IMR-90 (cell line): ENCODE data around the gene IRF6. TPM values are rescaled to one million over a fixed set of nuclear protein-coding genes. Genes with fewer than 3 reads are reported as not detected.

Experiments
- ATAC-seq: fragments of 200-7000 bp; cut with Tn5 transposase; 2 replicates; pipeline ENCODE4 v1.9.1; 2020; ENCODE audit warnings: low read depth, mild to moderate bottlenecking, moderate library complexity
- BruUV-seq: library from RNA; stranded (reverse); fragments of 400-500 nt; replicated peaks from 2 replicates; lab custom pipeline; 2021; lab: Mats Ljungman, UMichigan
- CTCF ChIA-PET: fragments of 300-600 bp; formaldehyde crosslinking; extraction: SDS; loops from one replicate; lab custom pipeline; 2021; ENCODE audit warnings: antibody characterized with exemption; lab: Yijun Ruan, JAX
- POLR2A ChIA-PET: fragments of 300-600 bp; sonication (Branson Sonifier 250); formaldehyde crosslinking; loops from one replicate; lab custom pipeline; 2022; ENCODE audit warnings: antibody characterized with exemption; ENCODE audit not compliant: unreplicated experiment; lab: Charles Lee
- DNase-seq: peaks from one replicate; pipeline ENCODE4 v3.0.0; 2013
- H2AFZ ChIP-seq: replicated peaks from 2 replicates; pipeline ENCODE3; 2013; ENCODE audit warnings: low read length, mild to moderate bottlenecking; ENCODE audit not compliant: poor library complexity
- H2AK5ac ChIP-seq: 2 replicates; pipeline ENCODE4 v1.6.1; 2013; ENCODE audit warnings: low read depth, low read length, inconsistent platforms
- H2AK9ac ChIP-seq: replicated peaks from 2 replicates; pipeline ENCODE3; 2013; ENCODE audit warnings: mild to moderate bottlenecking, low read depth, low read length, moderate library complexity; ENCODE audit not compliant: poor library complexity
- H2BK120ac ChIP-seq: 2 replicates; pipeline ENCODE4 v1.6.1; 2013; ENCODE audit warnings: low read depth, low read length, inconsistent platforms
- H2BK15ac ChIP-seq: 3 replicates; pipeline ENCODE4 v1.6.1; 2013; ENCODE audit warnings: low read depth, low read length, inconsistent platforms
- H2BK20ac ChIP-seq: 2 replicates; pipeline ENCODE4 v1.6.1; 2013; ENCODE audit warnings: low read depth, mild to moderate bottlenecking, inconsistent platforms, low read length, moderate library complexity
- H2BK5ac ChIP-seq: 2 replicates; pipeline ENCODE4 v1.6.1; 2013; ENCODE audit warnings: mild to moderate bottlenecking, low read depth, low read length, inconsistent platforms; ENCODE audit not compliant: poor library complexity, severe bottlenecking
- H3K14ac ChIP-seq: replicated peaks from 2 replicates; pipeline ENCODE4 v1.6.1; 2013; ENCODE audit warnings: low read depth, low read length, inconsistent platforms
- H3K18ac ChIP-seq: 2 replicates; pipeline ENCODE4 v1.6.1; 2013; ENCODE audit warnings: low read depth, low read length, control low read depth
- H3K23ac ChIP-seq: 2 replicates; pipeline ENCODE4 v1.6.1; 2013; ENCODE audit warnings: low read depth, low read length, inconsistent platforms
- H3K27ac ChIP-seq: 2 replicates; pipeline ENCODE4 v1.5.1; 2013; ENCODE audit warnings: mild to moderate bottlenecking, control low read depth, low read length; ENCODE audit not compliant: insufficient read depth
- H3K27me3 ChIP-seq: 2 replicates; pipeline ENCODE4 v1.6.1; 2013; ENCODE audit warnings: low read length; ENCODE audit not compliant: control insufficient read depth, insufficient read depth
- H3K36me3 ChIP-seq: 2 replicates; pipeline ENCODE4 v1.6.1; 2013; ENCODE audit warnings: low read length, mixed read lengths; ENCODE audit not compliant: control insufficient read depth, insufficient read depth
- H3K4ac ChIP-seq: 2 replicates; pipeline ENCODE4 v1.6.1; 2013; ENCODE audit warnings: low read depth, low read length, inconsistent platforms
- H3K4me1 ChIP-seq: 2 replicates; pipeline ENCODE4 v1.6.1; 2013; ENCODE audit warnings: low read length, mixed read lengths; ENCODE audit not compliant: control insufficient read depth, insufficient read depth
- H3K4me2 ChIP-seq: 2 replicates; pipeline ENCODE4 v1.6.1; 2013; ENCODE audit warnings: low read depth, mild to moderate bottlenecking, control low read depth, low read length, moderate library complexity
- H3K4me3 ChIP-seq: 2 replicates; pipeline ENCODE4 v1.5.1; 2013; ENCODE audit warnings: low read depth, mild to moderate bottlenecking, control low read depth, low read length, moderate library complexity; ENCODE audit not compliant: insufficient read depth
- H3K56ac ChIP-seq: 2 replicates; pipeline ENCODE4 v1.6.1; 2013; ENCODE audit warnings: low read length, inconsistent platforms; ENCODE audit not compliant: insufficient read depth; ENCODE audit errors: extremely low read depth
- H3K79me1 ChIP-seq, 2 experiments: 2 replicates each; pipeline ENCODE4 v1.6.1; 2013; ENCODE audit warnings: low read length in 2 of 2, inconsistent platforms in 1 of 2, low read depth in 1 of 2
- H3K9ac ChIP-seq: 2 replicates; pipeline ENCODE4 v1.6.1; 2013; ENCODE audit warnings: low read depth, low read length, control low read depth
- H3K9me1 ChIP-seq: 2 replicates; pipeline ENCODE4 v1.6.1; 2013; ENCODE audit warnings: low read length, inconsistent platforms; ENCODE audit not compliant: insufficient read depth
- H3K9me3 ChIP-seq: 2 replicates; pipeline ENCODE4 v1.6.1; 2013; ENCODE audit warnings: low read length; ENCODE audit not compliant: control insufficient read depth, insufficient read depth
- H4K20me1 ChIP-seq: 2 replicates; pipeline ENCODE4 v1.6.1; 2013; ENCODE audit warnings: low read length, inconsistent platforms; ENCODE audit not compliant: insufficient read depth
- H4K5ac ChIP-seq: 2 replicates; pipeline ENCODE4 v1.6.1; 2013; ENCODE audit warnings: mild to moderate bottlenecking, low read depth, low read length, control low read depth
- H4K8ac ChIP-seq, 2 experiments: 2 replicates each; pipeline ENCODE4 v1.6.1; 2013; ENCODE audit warnings: low read depth in 2 of 2, low read length in 2 of 2, control low read depth in 1 of 2, inconsistent platforms in 1 of 2
- H4K91ac ChIP-seq: 2 replicates; pipeline ENCODE4 v1.6.1; 2013; ENCODE audit warnings: low read depth, low read length, inconsistent platforms; ENCODE audit not compliant: insufficient read depth
- CEBPB ChIP-seq: IDR thresholded peaks from 2 replicates; pipeline ENCODE4 v1.6.1; 2012; ENCODE audit warnings: low read depth, low read length, improper control_type of control experiment
- CHD1 ChIP-seq: IDR thresholded peaks from 2 replicates; pipeline ENCODE4 v1.6.1; 2012; ENCODE audit warnings: low read depth, low read length, improper control_type of control experiment
- ELK1 ChIP-seq: fragments of 150-350 bp; IDR thresholded peaks from 2 replicates; pipeline ENCODE4 v1.6.1; 2016; ENCODE audit warnings: low read depth, mild to moderate bottlenecking, low read length, moderate library complexity, borderline replicate concordance
- MAFK ChIP-seq: IDR thresholded peaks from 2 replicates; pipeline ENCODE4 v1.6.1; 2012; ENCODE audit warnings: low read depth, low read length, improper control_type of control experiment
- MAZ ChIP-seq: IDR thresholded peaks from 2 replicates; pipeline ENCODE4 v1.6.1; 2012; ENCODE audit warnings: low read depth, mild to moderate bottlenecking, low read length, improper control_type of control experiment, moderate library complexity, borderline replicate concordance
- MXI1 ChIP-seq: IDR thresholded peaks from 2 replicates; pipeline ENCODE4 v1.6.1; 2012; ENCODE audit warnings: low read depth, mild to moderate bottlenecking, low read length, moderate library complexity, borderline replicate concordance
- NFE2L2 ChIP-seq: fragments of 150-350 bp; IDR thresholded peaks from 2 replicates; pipeline ENCODE4 v1.6.1; 2016; ENCODE audit warnings: low read depth, mild to moderate bottlenecking, low read length
- POLR2A ChIP-seq: IDR thresholded peaks from 2 replicates; pipeline ENCODE4 v1.6.1; 2012; ENCODE audit warnings: mild to moderate bottlenecking, low read depth, low read length
- RAD21 ChIP-seq: IDR thresholded peaks from 2 replicates; pipeline ENCODE4 v1.6.1; 2012; ENCODE audit warnings: low read length, improper control_type of control experiment
- RCOR1 ChIP-seq: IDR thresholded peaks from 2 replicates; pipeline ENCODE4 v1.6.1; 2012; ENCODE audit warnings: mild to moderate bottlenecking, low read length, improper control_type of control experiment; ENCODE audit not compliant: insufficient replicate concordance
- RFX5 ChIP-seq: IDR thresholded peaks from 2 replicates; pipeline ENCODE4 v1.8.0; 2012; ENCODE audit warnings: low read depth, mild to moderate bottlenecking, low read length, moderate library complexity
- SMC3 ChIP-seq: fragments of 150-350 bp; IDR thresholded peaks from 2 replicates; pipeline ENCODE4 v1.6.1; 2016; ENCODE audit warnings: low read depth, mild to moderate bottlenecking, antibody characterized with exemption, low read length, moderate library complexity
- USF2 ChIP-seq: fragments of 150-350 bp; IDR thresholded peaks from 2 replicates; pipeline ENCODE4 v1.6.1; 2017; ENCODE audit warnings: mild to moderate bottlenecking, antibody characterized with exemption, low read length, low read depth
- WGBS, 2 experiments: methylation state at CpG; one replicate each; pipeline versions ENCODE4 v1.1.5 to v1.1.7; 2013; ENCODE audit warnings: missing lambda C conversion rate in 2 of 2; ENCODE audit not compliant: insufficient read length in 1 of 2; ENCODE audit errors: extremely low coverage in 2 of 2; 5-methylcytosine and 5-hydroxymethylcytosine counted together
- dilution Hi-C: fragments of 300-500 bp; cut with HindIII; formaldehyde crosslinking; loops from one replicate; pipeline ENCODE4 v1.14.3; 2018; ENCODE audit warnings: low sequenced_read_pairs; ENCODE audit not compliant: unreplicated experiment
- in situ Hi-C: fragments of 300-500 bp; cut with MboI; formaldehyde crosslinking; loops from 3 replicates; pipeline ENCODE4 v1.14.3; 2019; ENCODE audit warnings: low sequenced_read_pairs, inconsistent platforms, mixed read lengths
- intact Hi-C: fragments of 100-400 bp; cut with micrococcal nuclease; formaldehyde crosslinking; loops from 2 replicates; pipeline ENCODE4 v1.10.0; 2022
- polyA plus RNA-seq, 3 experiments: library from polyadenylated mRNA; depleted of rRNA; stranded (reverse); fragments of >200 nt; gene quantifications; 2 replicates each; pipeline ENCODE4 v1.2.3, GENCODE V29; 2012; ENCODE audit warnings: low replicate concordance in 1 of 3
- total RNA-seq: library from RNA; depleted of rRNA; stranded (reverse); fragments of >200 nt; gene quantifications from 2 replicates; pipeline ENCODE4 v1.2.3, GENCODE V29; 2012

The IRF6 gene
- total and polyA plus RNA-seq, 2 of the 4 experiments (the other 2 are of a cell fraction): 1.2 to 2.9 TPM

DNA sequence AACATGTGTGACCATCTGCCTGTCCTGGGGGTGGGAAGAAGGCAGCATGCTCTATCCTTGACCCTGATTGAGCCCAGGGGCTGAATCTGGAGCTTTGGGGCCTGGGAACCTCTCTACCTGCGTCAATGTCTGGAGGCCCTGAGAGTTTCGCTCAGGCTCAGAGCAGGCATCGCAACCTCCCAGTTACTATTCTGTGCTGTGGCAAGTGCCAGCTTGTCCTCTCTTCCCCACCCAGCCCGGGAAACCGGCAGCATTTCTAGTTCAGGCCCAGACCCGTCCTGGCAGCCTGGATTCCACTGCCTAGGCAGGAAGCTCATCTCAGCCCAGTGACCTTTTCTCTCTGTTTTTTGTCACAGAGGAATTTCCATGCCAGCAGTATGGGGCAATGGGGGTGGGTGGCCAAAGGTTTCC lies 10.0 kb upstream of the IRF6 start:
- CTCF ChIA-PET: no interaction called here
- no TSS peak for BruUV-seq
- intact Hi-C loops: no loop called here

More for the DNA sequence above, 10.0 kb upstream of the IRF6 start:
- no peak overlapping the region for H3K18ac ChIP-seq
- H2AK5ac ChIP-seq: no peak overlapping the region
- no peak overlapping the region for H3K4me3 ChIP-seq
- H2BK15ac ChIP-seq: no peak overlapping the region
- H3K36me3 ChIP-seq: no peaks in the 10 kb centered on the region
- no peak overlapping the region for H2BK5ac ChIP-seq
- no peak overlapping the region; the same call in 1 of the 2 replicates for H4K91ac ChIP-seq
- H3K23ac ChIP-seq: no peak overlapping the region
- no peak overlapping the region for H3K27ac ChIP-seq
- POLR2A ChIA-PET: no interaction called here
- no peak overlapping the region for H2BK20ac ChIP-seq
- H2AFZ ChIP-seq: peak overlapping the region; percentile 58
- H3K9me1 ChIP-seq: no peaks in the 10 kb centered on the region
- peak overlapping the region in 1 of 2 experiments; percentile 88; a peak in 2 of 4 replicates for H4K8ac ChIP-seq
- H3K4me1 ChIP-seq: no peaks in the 10 kb centered on the region
- WGBS, 2 experiments: 87% methylated on average over 3 of the region's 6 CpGs; no CpG with 5 or more reads in 1 of the 2 experiments
- H3K56ac ChIP-seq: no peak overlapping the region
- no peak overlapping the region for H3K4ac ChIP-seq
- no peak for DNase-seq
- no peaks in the 10 kb centered on the region for H3K27me3 ChIP-seq
- no peak for ATAC-seq
- no peak overlapping the region for H2BK120ac ChIP-seq
- no peak overlapping the region for H4K5ac ChIP-seq
- H3K79me1 ChIP-seq: no peaks in the 10 kb centered on the region
- no peak for TF ChIP-seq RFX5
- no peak for TF ChIP-seq CHD1
- TF ChIP-seq POLR2A: no peak
- TF ChIP-seq MAZ: no peak
- no peak for TF ChIP-seq ELK1
- TF ChIP-seq CEBPB: no peak
- no peak for TF ChIP-seq MXI1
- TF ChIP-seq RAD21: no peak
- no peak for TF ChIP-seq USF2
- no peak for TF ChIP-seq RCOR1
- no peak for TF ChIP-seq NFE2L2
- no peak for TF ChIP-seq MAFK
- TF ChIP-seq SMC3: no peak
- H3K9me3 ChIP-seq: no peaks in the 10 kb centered on the region
- no peak overlapping the region for H2AK9ac ChIP-seq
- dilution Hi-C loops (loop anchor here (25.0 kb wide), 1 partner anchor 171 kb away; no protein-coding TSS in a partner anchor), in situ Hi-C loops (no loop called here)
- H4K20me1 ChIP-seq: no peaks in the 10 kb centered on the region
- H3K4me2 ChIP-seq: no peak overlapping the region
- H3K9ac ChIP-seq: no peak overlapping the region
- no peak overlapping the region; the same call in 1 of the 2 replicates for H3K14ac ChIP-seq
